Lower leg skin (tissue), 4 donors: ENCODE results near the gene BRSK1. TPM values are rescaled to one million over a fixed set of nuclear protein-coding genes. Genes with fewer than 3 reads are reported as not detected.

Experiments used
- DNase-seq, 2 donors: peaks; one replicate each; pipeline ENCODE4 v3.0.0-alpha.2; 2019; ENCODE audit warnings: low spot score in 2 of 2
- H3K4me3 ChIP-seq: fragments of 200-600 bp; sonication (generic); 2 replicates; pipeline ENCODE4 v1.5.1; 2017; ENCODE audit warnings: mild to moderate bottlenecking, low read depth; ENCODE audit not compliant: poor library complexity, severe bottlenecking
- CTCF ChIP-seq, 3 donors: fragments of 450-650 bp; IDR thresholded peaks; one replicate each; pipeline ENCODE4 v1.5.1; 2016; ENCODE audit warnings: antibody characterized with exemption in 3 of 3, mild to moderate bottlenecking in 3 of 3, moderate library complexity in 2 of 3
- POLR2A ChIP-seq, 2 donors: fragments of 450-650 bp; IDR thresholded peaks; one replicate each; pipeline ENCODE4 v1.6.1; 2016 to 2017; ENCODE audit warnings: antibody characterized with exemption in 2 of 2, mild to moderate bottlenecking in 1 of 2, moderate library complexity in 1 of 2
- WGBS, 2 donors: methylation state at CpG; one replicate each; pipeline ENCODE4 v1.1.5; 2018; 5-methylcytosine and 5-hydroxymethylcytosine counted together
- intact Hi-C: fragments of 100-400 bp; cut with DNase I; formaldehyde crosslinking; loops from one replicate; pipeline ENCODE4 v1.15.0; 2023; ENCODE audit warnings: low total_unique reads
- microRNA-seq, 2 donors: library from miRNA; unstranded; fragments of <30 nt; microRNA quantifications; one replicate each; pipeline ENCODE4, GENCODE V29; 2016; ENCODE audit warnings: borderline replicate concordance in 2 of 2, borderline number of aligned reads in 1 of 2
- total RNA-seq, 4 donors: library from RNA; depleted of rRNA; stranded (reverse); fragments of >200 nt; gene quantifications; one replicate each; pipeline ENCODE4 v1.1.0, GENCODE V29; 2016

BRSK1 gene
- total RNA-seq, 4 donors from 2014 or later: 0.44 to 4.6 TPM; not detected in 2

GRCh38 chr19:55360902-55361301, 77.1 kb downstream of the BRSK1 start:
- TF ChIP-seq POLR2A (IDR thresholded peaks at IDR 0.05) (no peak), CTCF (IDR thresholded peaks at IDR 0.05) (no peak)
- 91% methylated on average over 16 of the region's 16 CpGs for WGBS, 2 donors
- intact Hi-C loops: no loop called here
- DNase-seq: no peak
- no peak overlapping the region for H3K4me3 ChIP-seq

Small RNA genes lying within 50 kb of the gene (microRNA-seq; reads per million reads assigned to microRNA genes)
- 0 to 0.57 reads per million in 2 donors for gene MIR6802
- gene MIR6803: 2.8 to 3.4 reads per million in 2 donors

Other genes with a start within 250 kb of the BRSK1 start
- 1 to 10 TPM in 2 of 4 donors, under 1 TPM in 2; 0.49 to 8.5 (median 1.3) TPM for gene GP6, start 245.7 kb upstream of the BRSK1 start, total RNA-seq
- gene RDH13, start 220.8 kb upstream of the BRSK1 start, total RNA-seq: 100 to 1,000 TPM in 3 of 4 donors, 10 to 100 TPM in 1; 93.2 to 146 (median 134) TPM
- gene EPS8L1, start 208.1 kb upstream of the BRSK1 start, total RNA-seq: 100 to 1,000 TPM; 394 to 678 (median 540) TPM
- 100 to 1,000 TPM in 1 of 4 donors, 10 to 100 TPM in 3; 55.5 to 103 (median 79.4) TPM for gene PPP1R12C, start 166.4 kb upstream of the BRSK1 start, total RNA-seq
- 10 to 100 TPM; 24.0 to 56.1 (median 42.6) TPM for gene TNNT1, start 134.8 kb upstream of the BRSK1 start, total RNA-seq
- 1 to 10 TPM in 2 of 4 donors, not detected in 2; 1.4 to 2.8 TPM for gene TNNI3, start 126.3 kb upstream of the BRSK1 start, total RNA-seq
- gene DNAAF3, start 117.4 kb upstream of the BRSK1 start, total RNA-seq: 10 to 100 TPM in 1 of 4 donors, 1 to 10 TPM in 1, under 1 TPM in 2; 0.71 to 10.3 (median 0.99) TPM
- under 1 TPM in 3 of 4 donors, not detected in 1; 0.10 to 0.65 (median 0.26) TPM for gene SYT5, start 103.7 kb upstream of the BRSK1 start, total RNA-seq
- gene PTPRH, start 74.5 kb upstream of the BRSK1 start, total RNA-seq: 1 to 10 TPM in 1 of 4 donors, under 1 TPM in 3; 0.22 to 1.3 (median 0.52) TPM
- gene TMEM86B, start 55.2 kb upstream of the BRSK1 start, total RNA-seq: 1 to 10 TPM; 1.1 to 2.4 (median 1.6) TPM
- gene PPP6R1, start 25.0 kb upstream of the BRSK1 start, total RNA-seq: 10 to 100 TPM; 29.4 to 47.9 (median 37.5) TPM
- 10 to 100 TPM; 17.8 to 35.5 (median 25.6) TPM for gene HSPBP1, start 3.9 kb upstream of the BRSK1 start, total RNA-seq
- gene TMEM150B, start 41.3 kb downstream of the BRSK1 start, total RNA-seq: under 1 TPM in 1 of 4 donors, not detected in 3; 0.58 TPM
- 10 to 100 TPM; 16.5 to 25.4 (median 20.3) TPM for gene KMT5C, start 55.9 kb downstream of the BRSK1 start, total RNA-seq
- 1 to 10 TPM in 1 of 4 donors, under 1 TPM in 2, not detected in 1; 0.42 to 1.1 (median 0.49) TPM for gene COX6B2, start 70.7 kb downstream of the BRSK1 start, total RNA-seq
- gene GARIN5B, start 79.3 kb downstream of the BRSK1 start, total RNA-seq: not detected
- gene IL11, start 86.5 kb downstream of the BRSK1 start, total RNA-seq: under 1 TPM in 3 of 4 donors, not detected in 1; 0.23 to 0.68 (median 0.46) TPM
- not detected for gene TMEM190, start 92.8 kb downstream of the BRSK1 start, total RNA-seq
- 10 to 100 TPM; 32.2 to 61.6 (median 47.5) TPM for gene TMEM238, start 100.3 kb downstream of the BRSK1 start, total RNA-seq
- 100 to 1,000 TPM; 466 to 875 (median 590) TPM for gene RPL28, start 101.9 kb downstream of the BRSK1 start, total RNA-seq
- gene UBE2S, start 123.8 kb downstream of the BRSK1 start, total RNA-seq: 10 to 100 TPM in 1 of 4 donors, 1 to 10 TPM in 3; 6.2 to 14.6 (median 9.2) TPM
- under 1 TPM in 1 of 4 donors, not detected in 3; 0.10 TPM for gene SHISA7, start 159.3 kb downstream of the BRSK1 start, total RNA-seq
- 10 to 100 TPM; 31.0 to 73.1 (median 66.4) TPM for gene ISOC2, start 177.6 kb downstream of the BRSK1 start, total RNA-seq
- not detected for gene C19orf85, start 180.8 kb downstream of the BRSK1 start, total RNA-seq
- gene ZNF628, start 192.6 kb downstream of the BRSK1 start, total RNA-seq: 10 to 100 TPM in 3 of 4 donors, 1 to 10 TPM in 1; 5.4 to 17.9 (median 12.2) TPM
- 1 to 10 TPM; 2.5 to 5.3 (median 4.1) TPM for gene NAT14, start 201.2 kb downstream of the BRSK1 start, total RNA-seq
- gene SSC5D, start 204.4 kb downstream of the BRSK1 start, total RNA-seq: 1 to 10 TPM in 3 of 4 donors, under 1 TPM in 1; 0.64 to 6.2 (median 3.0) TPM